Measurements from ENCODE around the gene POU2F3. TPM values are rescaled to one million over a fixed set of nuclear protein-coding genes. Genes with fewer than 3 reads are reported as not detected.

Gene POU2F3
- total and polyA plus RNA-seq, 2 of the 4 experiments (the other 2 are of a cell fraction): under 0.01 to 0.09 TPM

- WGBS, 2 experiments (ENCODE audit: extremely low coverage in 2 of 2, insufficient read length in 1 of 2): 94% methylated on average over 2 of the region's 7 CpGs; no CpG with 5 or more reads in 1 of the 2 experiments
- dilution Hi-C loops (cut with HindIII; ENCODE audit: low sequenced_read_pairs, unreplicated experiment) (no loop called here), intact Hi-C loops (cut with micrococcal nuclease) (no loop called here), in situ Hi-C loops (cut with MboI; ENCODE audit: low sequenced_read_pairs) (no loop called here)
- Histone ChIP-seq H3K4me1 (ENCODE audit: control insufficient read depth, insufficient read depth, low read length) (no peaks in the 10 kb centered on the region), H3K9ac (ENCODE audit: low read depth, low read length) (no peak overlapping the region), H3K4me2 (ENCODE audit: low read depth, low read length) (no peak overlapping the region), H4K5ac (ENCODE audit: low read depth, low read length) (no peak overlapping the region), H3K4me3 (ENCODE audit: insufficient read depth, low read depth, low read length) (no peak overlapping the region), H2AK9ac (replicated peaks; ENCODE audit: low read depth, low read length, poor library complexity) (no peak overlapping the region), H3K9me3 (ENCODE audit: control insufficient read depth, insufficient read depth, low read length) (no peaks in the 10 kb centered on the region), H3K56ac (ENCODE audit: extremely low read depth, insufficient read depth, low read length) (no peak overlapping the region), H2AK5ac (ENCODE audit: low read depth, low read length) (no peak overlapping the region), H2BK15ac (ENCODE audit: low read depth, low read length) (no peak overlapping the region), H3K4ac (ENCODE audit: low read depth, low read length) (no peak overlapping the region), H3K27ac (ENCODE audit: insufficient read depth, low read length) (no peak overlapping the region), H4K8ac (ENCODE audit: low read depth in 2 of 2, low read length in 2 of 2) (no peak overlapping the region), H3K27me3 (ENCODE audit: control insufficient read depth, insufficient read depth, low read length) (peaks cover 87% of the 10 kb centered on the region), H3K36me3 (ENCODE audit: control insufficient read depth, insufficient read depth, low read length) (no peaks in the 10 kb centered on the region), H3K79me1 (ENCODE audit: low read depth in 1 of 2, low read length in 2 of 2) (no peaks in the 10 kb centered on the region), H4K91ac (ENCODE audit: insufficient read depth, low read depth, low read length) (no peak overlapping the region), H4K20me1 (ENCODE audit: insufficient read depth, low read length) (no peaks in the 10 kb centered on the region), H2BK20ac (ENCODE audit: low read depth, low read length) (no peak overlapping the region), H2BK120ac (ENCODE audit: low read depth, low read length) (no peak overlapping the region), H3K18ac (ENCODE audit: low read depth, low read length) (no peak overlapping the region), H3K23ac (ENCODE audit: low read depth, low read length) (no peak overlapping the region), H3K14ac (replicated peaks; ENCODE audit: low read depth, low read length) (no peak overlapping the region), H2AFZ (replicated peaks; ENCODE audit: low read length, poor library complexity) (no peak overlapping the region), H3K9me1 (ENCODE audit: insufficient read depth, low read length) (no peaks in the 10 kb centered on the region), H2BK5ac (ENCODE audit: low read depth, low read length, poor library complexity, severe bottlenecking) (no peak overlapping the region)
- ATAC-seq (ENCODE audit: low read depth) (no peak), DNase-seq (no peak)
- ChIA-PET CTCF (interaction anchor here (0.6 kb wide), 1 partner anchor 76 kb away, joined by 3 read pairs; no protein-coding TSS in a partner anchor), POLR2A (ENCODE audit: unreplicated experiment) (no interaction called here)
- TF ChIP-seq FOS (IDR thresholded peaks at IDR 0.05; ENCODE audit: low read depth, low read length): no peak
- TF ChIP-seq RCOR1 (IDR thresholded peaks at IDR 0.05; ENCODE audit: insufficient replicate concordance, low read length): no peak
- no peak for TF ChIP-seq MXI1 (IDR thresholded peaks at IDR 0.05; ENCODE audit: borderline replicate concordance, low read depth, low read length)
- TF ChIP-seq CTCF (conservative IDR thresholded peaks at IDR 0.05; ENCODE audit: low read depth, low read length): no peak
- no peak for TF ChIP-seq MAFK (IDR thresholded peaks at IDR 0.05; ENCODE audit: low read depth, low read length)
- no peak for TF ChIP-seq MAZ (IDR thresholded peaks at IDR 0.05; ENCODE audit: borderline replicate concordance, low read depth, low read length)
- TF ChIP-seq USF2 (IDR thresholded peaks at IDR 0.05; ENCODE audit: low read depth, low read length): no peak
- no TSS peak for BruUV-seq (replicated peaks)
These were observed 1.3 kb downstream of the POU2F3 start for GRCh38 chr11:120241277-120241676.
